GM12891 (cell line): ENCODE data around the gene NFATC1.

Source experiments
- POLR2AphosphoS5 ChIP-seq: IDR thresholded peaks from 2 replicates; pipeline ENCODE4 v1.6.1; 2011; ENCODE audit warnings: low read depth, low read length, control low read depth
- TAF1 ChIP-seq: IDR thresholded peaks from 2 replicates; pipeline ENCODE4 v1.6.1; 2011; ENCODE audit warnings: low read depth, low read length, control low read depth

DNA sequence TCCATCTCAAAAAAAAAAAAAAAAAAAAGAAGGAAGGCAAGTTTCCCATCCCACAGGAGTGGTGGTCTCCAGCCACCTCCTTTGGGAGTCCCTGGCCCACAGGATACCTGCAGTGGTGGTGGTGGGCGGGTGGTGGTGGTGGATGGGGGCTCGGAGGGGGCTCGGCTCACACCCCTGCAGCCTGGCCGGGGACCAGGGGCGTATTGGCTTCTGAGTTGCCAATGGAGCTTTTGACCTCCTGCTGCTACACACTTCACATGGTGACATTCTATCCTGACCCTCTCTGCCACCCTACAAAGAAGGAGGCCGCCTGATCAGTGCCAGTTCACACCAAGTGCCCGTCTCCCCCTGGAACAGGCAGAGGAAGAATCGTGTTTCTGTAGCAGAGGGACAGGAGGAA, 119.6 kb downstream of the NFATC1 start:
- no peak for TF ChIP-seq POLR2AphosphoS5
- no peak for TF ChIP-seq TAF1
